Neural cell (in vitro differentiated cells): ENCODE measurements around the gene VIPAS39.

Source experiments
- MXI1 ChIP-seq: fragments of 450-650 bp; conservative IDR thresholded peaks from 2 replicates; pipeline ENCODE4 v1.6.1; 2014; ENCODE audit warnings: antibody characterized with exemption, mild to moderate bottlenecking; ENCODE audit not compliant: poor library complexity, severe bottlenecking
- RAD21 ChIP-seq: fragments of 450-650 bp; conservative IDR thresholded peaks from 2 replicates; pipeline ENCODE4 v1.6.1; 2014; ENCODE audit warnings: antibody characterized with exemption, mild to moderate bottlenecking, moderate library complexity
- TF ChIP-seq, protein P1 (sequence below): fragments of 450-650 bp; IDR thresholded peaks from 2 replicates; pipeline ENCODE4 v1.5.1; 2014; ENCODE audit warnings: antibody characterized with exemption, mild to moderate bottlenecking, moderate library complexity; ENCODE audit not compliant: poor library complexity, severe bottlenecking

DNA sequence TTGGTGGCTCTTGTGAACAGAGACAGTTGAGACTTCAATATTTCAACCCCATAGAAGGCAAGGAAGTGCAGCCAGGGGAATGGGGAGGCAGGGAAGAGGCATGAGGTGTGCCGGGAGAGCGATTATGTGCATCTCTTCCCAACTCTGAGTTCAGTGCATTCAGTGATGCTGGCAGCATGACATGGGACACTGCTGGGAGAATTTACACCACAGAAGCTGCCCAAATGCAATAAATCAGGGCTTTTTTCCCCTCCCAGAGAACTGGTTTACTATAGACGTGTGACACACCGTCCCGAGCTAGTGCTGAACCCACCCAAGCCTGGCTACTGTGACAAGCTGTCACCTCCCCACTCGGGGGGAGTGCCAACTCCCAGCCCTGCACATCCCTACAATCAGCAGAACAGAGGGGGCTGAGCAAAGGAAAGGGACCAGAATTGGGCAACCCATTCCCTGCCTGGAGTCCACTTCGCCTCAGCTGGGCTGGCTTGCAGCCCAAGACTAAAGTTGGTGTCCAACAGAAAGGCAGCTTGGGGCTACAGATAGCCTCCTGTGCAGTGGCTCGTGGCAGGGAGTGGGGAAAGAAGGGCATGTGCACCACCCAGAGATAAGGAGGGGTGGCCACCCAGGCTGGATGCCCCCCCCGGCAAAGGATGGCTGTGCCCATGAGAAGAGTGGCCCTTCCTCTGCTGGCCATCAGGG, 17.2 kb upstream of the VIPAS39 start:
- TF ChIP-seq MXI1 = no peak
- no peak for TF ChIP-seq RAD21
- TF ChIP-seq, protein P1, sequence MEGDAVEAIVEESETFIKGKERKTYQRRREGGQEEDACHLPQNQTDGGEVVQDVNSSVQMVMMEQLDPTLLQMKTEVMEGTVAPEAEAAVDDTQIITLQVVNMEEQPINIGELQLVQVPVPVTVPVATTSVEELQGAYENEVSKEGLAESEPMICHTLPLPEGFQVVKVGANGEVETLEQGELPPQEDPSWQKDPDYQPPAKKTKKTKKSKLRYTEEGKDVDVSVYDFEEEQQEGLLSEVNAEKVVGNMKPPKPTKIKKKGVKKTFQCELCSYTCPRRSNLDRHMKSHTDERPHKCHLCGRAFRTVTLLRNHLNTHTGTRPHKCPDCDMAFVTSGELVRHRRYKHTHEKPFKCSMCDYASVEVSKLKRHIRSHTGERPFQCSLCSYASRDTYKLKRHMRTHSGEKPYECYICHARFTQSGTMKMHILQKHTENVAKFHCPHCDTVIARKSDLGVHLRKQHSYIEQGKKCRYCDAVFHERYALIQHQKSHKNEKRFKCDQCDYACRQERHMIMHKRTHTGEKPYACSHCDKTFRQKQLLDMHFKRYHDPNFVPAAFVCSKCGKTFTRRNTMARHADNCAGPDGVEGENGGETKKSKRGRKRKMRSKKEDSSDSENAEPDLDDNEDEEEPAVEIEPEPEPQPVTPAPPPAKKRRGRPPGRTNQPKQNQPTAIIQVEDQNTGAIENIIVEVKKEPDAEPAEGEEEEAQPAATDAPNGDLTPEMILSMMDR = no peak
